TTC549 (cell line): ENCODE data around the gene NDUFA7.
"Not testable (repeated sequence)": the region's sequence is repeated elsewhere in the genome, so short reads cannot be mapped to it uniquely, and the experiment has no call there.

Source experiments
- FAIRE-seq: peaks from 2 replicates; lab custom pipeline; 2012; peaks lifted over from hg19 to GRCh38; lab: Jason Lieb, UNC

NDUFA7 gene

DNA sequence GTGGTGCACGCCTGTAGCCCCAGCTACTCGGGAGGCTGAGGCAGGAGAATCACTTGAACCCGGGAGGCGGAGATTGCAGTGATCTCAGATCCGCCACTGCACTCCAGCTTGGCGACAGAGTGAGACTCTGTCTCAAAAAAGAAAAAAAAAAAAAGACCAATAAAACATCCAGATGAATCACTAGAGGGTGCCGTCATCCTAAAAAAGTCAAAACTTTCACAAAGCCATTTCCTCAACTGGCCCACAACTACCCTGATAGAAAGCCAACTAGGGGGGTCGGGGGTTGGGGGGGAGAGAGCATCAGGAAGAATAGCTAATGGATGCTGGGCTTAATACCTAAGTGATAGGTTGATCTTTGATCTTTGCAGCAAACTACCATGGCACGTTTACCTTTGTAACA lies 2.3 kb downstream of the NDUFA7 start:
- not testable (repeated sequence) for FAIRE-seq

DNA sequence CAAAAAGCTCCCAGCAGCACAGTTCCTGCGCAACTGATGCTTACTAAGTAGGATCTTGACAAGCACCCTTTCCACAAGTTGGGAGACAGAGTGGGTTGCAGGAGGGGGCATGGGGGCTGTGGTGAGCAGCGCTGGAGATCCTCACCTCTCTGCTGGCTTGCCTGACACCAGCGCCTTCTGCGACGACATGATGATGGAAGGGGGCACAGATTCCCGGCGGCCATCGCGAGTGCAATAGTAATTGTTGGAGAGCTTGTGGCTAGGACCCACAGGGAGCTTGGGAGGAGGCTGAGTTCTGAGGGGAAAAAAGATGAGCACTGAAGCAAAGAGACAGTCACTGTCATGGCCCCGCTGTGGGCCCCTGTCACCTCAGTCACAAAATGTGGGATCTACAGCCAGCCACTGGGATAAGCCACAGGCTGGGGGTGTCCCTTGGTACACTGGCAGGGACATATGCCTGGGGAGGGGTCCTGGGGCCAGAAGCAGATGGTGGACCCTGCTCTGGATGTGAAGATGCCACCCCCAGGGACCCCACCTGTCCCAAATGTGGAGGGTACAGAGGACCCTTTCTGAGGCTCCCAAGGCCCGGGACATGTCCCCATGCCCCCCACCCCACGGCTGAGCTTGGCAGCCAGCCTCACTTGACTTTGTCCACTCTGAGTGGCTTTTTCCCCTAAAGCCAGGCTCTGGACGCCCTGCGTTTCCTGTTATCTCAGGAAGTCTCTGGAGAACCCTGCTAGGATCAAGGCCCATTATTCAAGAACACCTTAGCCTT lies 4.6 kb downstream of the NDUFA7 start:
- FAIRE-seq, result no peak

DNA sequence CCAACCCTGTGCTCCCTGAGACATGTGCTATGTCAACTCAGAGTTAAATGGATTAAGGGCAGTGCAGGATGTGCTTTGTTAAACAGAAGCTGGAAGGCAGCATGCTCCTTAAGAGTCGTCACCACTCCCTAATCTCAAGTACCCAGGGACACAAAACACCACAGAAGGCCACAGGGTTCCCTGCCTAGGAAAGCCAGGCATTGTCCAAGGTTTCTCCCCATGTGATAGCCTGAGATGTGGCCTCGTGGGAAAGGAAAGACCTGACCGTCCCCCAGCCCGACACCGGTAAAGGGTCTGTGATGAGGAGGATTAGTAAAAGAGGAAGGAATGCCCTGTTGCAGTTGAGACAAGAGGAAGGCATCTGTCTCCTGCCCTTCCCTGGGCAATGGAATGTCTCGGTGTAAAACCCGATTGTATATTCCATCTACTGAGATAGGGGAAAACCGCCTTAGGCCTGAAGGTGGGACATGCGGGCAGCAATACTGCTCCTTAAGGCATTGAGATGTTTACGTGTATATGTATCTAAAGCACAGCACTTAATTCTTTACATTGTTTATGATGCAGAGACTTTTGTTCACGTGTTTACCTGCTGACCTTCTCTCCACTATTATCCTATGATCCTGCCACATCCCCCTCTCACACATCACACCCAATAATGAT lies 6.1 kb downstream of the NDUFA7 start:
- FAIRE-seq, result not testable (repeated sequence)

DNA sequence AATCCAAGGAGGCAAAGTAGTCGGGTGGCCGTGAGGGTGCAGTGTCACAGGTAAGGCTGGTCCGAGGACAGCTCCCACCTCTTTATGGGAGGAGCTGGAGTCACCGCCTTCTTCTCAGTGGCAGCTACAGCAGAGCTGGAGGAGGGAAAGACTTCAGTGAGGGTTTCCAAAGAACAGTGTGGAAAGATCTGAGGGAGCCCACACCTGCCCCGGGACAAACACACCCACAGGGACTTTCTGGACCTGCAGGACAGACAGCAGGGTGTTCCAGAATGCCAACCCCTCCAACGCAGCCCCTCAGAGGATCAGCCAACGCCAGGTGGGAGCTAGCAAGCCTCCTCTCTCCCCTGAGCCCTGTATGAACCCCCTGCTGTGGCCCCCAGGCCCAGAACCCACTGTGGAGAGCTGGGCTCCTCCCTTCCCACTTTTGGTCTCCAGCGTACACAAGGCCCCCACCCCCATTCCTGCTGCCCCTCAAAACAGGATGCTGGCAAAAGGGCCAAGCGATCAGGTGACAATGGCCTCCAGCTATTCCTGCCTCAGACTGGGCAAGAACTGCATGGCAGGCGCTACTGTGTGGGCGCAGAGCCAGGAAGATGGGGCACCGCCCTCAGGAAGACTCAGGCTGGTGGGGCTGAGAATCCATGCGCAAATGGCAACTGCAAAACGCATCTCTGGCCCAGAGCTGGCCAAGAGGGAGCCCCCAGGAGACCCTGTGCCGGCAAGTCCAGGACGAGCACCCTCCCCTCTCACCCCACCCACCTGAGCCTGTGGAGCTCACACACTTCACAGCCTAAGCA lies 9.5 kb downstream of the NDUFA7 start:
- no peak for FAIRE-seq

DNA sequence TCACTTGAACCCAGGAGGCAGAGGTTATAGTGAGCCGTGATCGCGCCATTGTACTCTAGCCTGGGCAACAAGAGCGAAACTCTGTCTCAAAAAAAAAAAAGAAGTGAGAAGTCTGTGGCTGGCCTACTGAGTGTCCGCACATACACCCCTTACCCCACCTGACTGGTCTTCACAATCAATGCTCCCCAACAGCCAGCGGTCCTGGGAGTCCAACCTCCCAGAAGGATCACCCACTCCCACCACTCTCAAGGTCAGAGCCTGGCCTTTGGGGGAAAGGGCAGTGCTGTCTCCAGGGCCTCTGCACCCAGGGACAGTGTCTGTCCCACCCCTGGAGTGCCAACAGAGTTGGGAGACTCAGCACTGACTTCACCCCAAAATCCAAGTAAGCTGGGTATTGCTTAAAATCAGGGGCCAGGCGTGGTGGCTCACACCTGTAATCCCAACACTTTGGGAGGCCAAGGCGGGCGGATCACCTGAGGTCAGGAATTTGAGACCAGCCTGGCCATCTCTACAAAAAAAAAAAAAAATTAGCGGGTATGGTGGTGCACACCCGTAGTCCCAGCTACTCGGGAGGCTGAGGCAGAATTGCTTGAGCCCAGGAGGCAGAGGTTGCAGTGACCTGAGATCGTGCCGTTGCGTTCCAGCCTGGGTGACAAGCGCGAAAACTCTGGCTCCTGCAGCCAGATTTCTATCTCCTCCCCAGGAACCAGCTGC lies 10.7 kb downstream of the NDUFA7 start:
- no peak for FAIRE-seq

DNA sequence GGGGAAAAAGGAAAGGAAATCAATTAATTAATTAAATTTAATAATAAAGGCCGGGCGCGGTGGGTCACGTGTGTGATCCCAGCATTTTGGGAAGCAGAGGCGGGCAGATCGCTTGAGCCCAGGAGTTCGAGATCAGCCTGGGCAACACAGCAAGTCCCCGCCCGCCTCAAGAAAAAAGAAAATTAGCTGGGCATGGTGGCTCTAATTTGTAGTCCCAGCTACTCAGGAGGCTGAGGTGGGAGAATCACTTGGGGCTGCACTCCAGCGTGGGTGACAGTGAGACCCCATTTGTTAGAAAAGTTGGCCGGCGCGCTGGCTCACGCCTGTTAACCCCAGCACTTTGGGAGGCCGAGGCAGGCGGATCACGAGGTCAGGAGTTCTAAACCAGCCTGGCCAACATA lies 12.3 kb downstream of the NDUFA7 start:
- FAIRE-seq, result no peak

DNA sequence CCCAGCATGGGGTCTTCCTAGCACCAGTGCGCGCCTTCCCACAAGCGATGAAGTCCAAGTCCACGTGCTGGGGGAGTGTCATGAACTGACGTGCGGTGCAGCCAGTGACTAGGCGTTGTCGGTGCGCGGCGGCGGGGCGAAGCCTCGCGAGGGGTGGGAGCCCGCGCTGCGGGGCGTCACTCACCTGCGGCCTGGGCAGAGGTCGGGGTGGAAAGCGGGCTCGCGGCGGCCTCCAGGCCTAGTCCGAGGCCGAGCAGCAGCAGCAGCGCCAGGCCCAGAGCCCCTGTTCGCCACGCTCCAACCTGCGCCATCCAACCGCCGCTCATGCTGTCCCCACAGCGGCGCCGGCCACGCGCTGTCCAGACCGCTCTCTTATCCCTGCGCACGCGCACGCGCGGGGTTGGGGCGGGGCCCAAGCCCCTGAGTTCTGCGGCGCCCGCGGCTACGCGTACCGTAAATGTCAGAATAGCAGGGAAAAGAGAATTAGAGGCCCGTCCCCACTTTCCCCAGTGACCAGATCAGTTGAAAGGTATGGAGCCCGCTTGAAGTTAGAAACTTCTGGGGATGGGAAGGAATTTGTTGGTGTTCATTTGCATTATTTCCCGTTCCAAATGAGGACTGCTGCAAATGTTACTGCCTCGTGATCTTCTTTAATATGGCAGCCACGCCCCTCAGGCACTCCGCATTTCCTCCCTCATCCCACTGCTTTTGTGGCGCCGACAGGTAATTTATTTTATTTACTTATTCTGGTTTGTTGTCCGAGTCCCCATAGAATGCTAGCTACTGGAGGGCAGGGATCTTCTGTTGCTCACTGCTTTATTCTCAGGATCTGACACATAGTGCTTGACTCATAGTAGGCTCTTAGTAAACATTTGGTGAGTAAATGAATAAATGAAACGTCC lies 13.0 kb downstream of the NDUFA7 start, which contains the start of gene CD320:
CD320 (minus strand) TSS at position 394 of the 902 bp plus-strand sequence; CDS start at position 326, 68 bp downstream.
- peak; percentile 60 for FAIRE-seq

DNA sequence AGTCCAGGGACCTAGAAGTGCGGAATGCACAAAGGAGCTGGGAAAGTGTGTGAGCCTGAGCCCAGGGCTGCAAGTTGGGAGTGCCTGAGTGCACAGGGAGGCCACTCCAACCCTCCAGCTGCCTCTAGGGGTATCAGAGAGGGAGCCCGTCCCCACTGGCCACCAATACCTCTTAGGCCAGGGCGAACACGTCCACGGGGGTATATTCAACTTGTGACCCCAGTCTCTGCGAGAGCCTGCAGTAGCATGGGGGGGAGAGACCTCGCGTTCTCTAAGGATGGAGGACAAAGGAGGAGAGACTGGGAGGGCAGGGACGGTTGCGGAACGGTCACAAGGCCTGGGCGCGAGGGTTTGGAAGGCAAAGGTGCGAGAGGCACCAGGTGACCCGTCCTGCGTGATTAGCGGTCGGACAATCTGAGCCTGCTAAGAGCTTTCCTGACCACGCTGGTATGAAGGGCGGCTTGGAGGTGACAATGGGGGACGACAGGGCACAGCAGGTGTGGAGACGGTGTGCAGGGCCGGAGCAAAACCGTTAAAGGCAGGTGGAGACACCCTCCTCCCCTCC lies 13.7 kb downstream of the NDUFA7 start:
- no peak for FAIRE-seq

DNA sequence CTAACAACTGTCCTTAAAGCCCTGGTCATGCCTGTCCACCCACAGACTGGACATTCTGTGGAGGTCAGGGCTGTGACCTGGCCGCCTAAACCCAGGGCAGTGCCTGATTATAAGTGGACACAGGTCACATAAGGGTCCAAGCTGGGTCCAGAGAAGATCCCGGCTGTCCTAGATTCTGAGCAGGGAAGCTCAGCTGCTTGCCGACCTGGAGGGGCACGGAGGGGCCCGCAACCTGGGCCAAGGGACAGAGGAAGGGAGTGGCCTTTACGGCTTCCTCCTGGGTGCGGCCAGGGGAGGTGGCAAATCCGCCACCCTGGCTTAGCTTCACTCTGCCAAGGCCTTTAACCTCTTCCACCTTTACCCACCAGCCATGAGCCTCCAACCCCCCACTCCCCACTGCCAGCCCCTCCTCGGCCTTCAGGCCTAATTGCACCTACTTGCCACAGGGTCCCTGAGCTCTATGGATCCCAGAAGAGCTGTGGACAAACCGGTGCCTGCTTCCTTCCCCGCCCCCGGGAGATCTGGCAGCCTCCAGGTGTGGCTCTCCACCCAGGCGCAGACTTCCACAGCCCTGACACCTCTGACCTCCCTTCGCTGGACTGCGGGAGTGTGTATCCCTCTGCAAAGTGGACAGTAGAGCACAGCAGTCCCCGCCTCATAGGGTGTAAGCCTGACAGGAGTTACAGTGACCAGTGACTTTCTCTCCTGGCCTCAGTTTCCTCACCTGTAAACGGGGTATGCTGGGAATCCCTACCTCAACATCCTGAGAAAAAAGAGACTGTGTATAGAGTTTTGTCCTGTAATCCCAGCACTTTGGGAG lies 14.7 kb downstream of the NDUFA7 start:
- FAIRE-seq, result no peak

DNA sequence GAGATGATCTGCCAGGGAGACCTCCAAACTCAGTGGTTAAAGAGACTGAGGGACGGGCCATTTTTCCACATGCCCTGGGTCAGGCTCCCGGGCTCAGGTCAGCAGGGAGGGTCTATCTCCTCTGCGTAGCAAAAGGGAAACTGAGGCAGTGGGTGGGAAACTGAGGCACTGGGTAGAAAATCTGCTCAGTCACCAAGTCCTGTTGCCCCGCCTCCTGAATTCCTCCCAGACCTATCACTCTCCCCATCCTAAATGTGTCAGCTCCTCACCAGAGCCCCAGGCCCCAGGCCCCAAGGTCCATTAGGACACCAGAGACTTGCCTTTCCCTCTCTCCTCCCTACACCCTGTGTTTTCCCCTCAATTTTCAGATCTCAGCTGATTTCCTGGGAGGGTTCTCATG lies 15.4 kb downstream of the NDUFA7 start:
- FAIRE-seq, result no peak

DNA sequence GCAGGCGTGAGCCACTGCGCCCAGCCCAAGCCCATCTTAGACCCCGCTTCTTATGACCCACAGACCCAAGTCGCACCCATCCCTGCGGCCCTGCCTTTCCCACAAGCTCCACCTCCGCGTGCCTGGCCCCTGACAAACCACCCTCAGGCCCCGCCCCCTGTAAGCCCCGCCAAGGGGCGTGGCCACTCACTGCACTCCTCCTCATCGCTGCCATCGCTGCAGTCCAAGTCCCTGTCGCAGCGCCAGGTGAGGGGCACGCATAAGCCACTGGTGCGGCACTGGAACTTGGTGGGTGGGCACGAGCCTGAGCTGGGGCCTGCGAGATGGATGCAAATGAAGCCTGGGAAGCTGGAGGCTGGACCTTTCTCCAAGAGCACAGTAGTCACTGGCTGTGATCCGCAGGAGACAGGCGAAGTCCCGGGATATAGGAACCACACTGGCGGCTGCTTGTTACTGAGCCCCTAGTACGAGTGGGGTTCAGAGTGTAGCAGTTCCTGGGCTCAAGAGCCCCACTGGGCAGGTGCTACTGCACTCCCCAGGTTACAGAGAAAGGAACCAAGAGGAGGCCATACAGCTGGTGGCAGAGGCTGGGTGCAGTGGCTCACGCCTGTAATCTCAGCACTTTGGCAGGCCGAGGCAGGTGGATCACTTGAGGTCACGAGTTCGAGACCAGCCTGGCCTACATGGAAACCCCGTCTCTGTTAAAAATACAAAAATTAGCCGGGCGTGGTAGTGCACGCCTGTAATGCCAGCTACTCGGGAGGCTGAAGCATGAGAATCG lies 16.1 kb downstream of the NDUFA7 start:
- no peak for FAIRE-seq

DNA sequence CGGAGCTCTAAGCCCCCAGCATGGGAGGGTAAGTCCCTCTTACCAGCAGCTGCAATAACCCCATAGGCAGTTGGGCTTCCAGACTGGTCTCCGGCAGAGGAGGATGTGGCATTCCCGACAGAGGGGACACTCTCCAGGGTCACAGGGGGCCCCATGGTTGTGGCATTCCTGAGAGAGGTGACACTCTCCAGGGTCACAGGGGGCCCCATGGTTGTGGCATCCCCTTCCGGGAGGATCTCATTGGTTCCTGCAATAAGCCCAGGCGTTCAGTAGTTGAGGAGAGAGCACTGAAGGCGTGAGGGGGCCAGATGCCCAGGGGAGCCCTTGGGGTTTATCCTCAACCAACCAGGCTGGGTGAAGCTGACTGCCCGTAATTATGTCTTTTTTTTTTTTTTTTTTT lies 18.4 kb downstream of the NDUFA7 start:
- FAIRE-seq, result no peak

DNA sequence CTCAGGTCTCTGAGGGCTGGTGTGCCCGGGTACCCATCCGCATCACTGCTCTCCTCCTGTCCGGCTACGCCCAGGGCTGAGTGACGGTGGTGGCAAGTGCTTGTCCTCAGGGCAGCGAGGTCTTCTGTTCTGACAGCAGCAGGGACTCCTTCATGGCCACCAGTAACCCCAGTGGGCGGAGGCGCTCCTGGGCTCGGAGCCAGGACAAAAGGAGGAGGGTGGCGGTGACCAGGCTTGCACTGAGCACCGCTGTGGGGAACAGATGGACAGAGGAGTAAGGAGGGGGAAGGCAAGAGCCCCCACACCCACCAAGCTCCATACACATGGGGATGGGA lies 18.9 kb downstream of the NDUFA7 start:
- no peak for FAIRE-seq

DNA sequence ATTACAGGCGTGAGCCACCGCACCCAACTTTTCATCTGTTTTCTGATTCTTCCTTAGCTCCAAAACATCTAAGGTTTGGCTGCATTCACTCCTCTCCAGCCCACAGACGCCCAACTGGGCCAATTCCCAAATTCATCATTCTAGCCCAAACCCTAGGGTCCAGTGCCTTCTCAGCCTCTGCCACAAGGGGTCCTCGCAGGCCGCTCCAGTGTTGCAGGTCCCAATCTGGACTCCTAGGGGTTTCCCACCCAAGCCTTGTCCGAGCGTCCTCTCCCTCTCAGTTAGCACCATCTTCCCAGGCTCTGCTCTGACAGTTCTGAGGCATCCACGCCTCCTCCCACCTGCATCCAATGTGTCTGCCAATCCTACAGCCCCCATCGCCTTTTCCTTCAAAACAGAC lies 29.8 kb downstream of the NDUFA7 start:
- FAIRE-seq, result not testable (repeated sequence)

DNA sequence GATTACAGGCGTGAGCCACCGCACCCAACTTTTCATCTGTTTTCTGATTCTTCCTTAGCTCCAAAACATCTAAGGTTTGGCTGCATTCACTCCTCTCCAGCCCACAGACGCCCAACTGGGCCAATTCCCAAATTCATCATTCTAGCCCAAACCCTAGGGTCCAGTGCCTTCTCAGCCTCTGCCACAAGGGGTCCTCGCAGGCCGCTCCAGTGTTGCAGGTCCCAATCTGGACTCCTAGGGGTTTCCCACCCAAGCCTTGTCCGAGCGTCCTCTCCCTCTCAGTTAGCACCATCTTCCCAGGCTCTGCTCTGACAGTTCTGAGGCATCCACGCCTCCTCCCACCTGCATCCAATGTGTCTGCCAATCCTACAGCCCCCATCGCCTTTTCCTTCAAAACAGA lies 44.7 kb downstream of the NDUFA7 start:
- not testable (repeated sequence) for FAIRE-seq

DNA sequence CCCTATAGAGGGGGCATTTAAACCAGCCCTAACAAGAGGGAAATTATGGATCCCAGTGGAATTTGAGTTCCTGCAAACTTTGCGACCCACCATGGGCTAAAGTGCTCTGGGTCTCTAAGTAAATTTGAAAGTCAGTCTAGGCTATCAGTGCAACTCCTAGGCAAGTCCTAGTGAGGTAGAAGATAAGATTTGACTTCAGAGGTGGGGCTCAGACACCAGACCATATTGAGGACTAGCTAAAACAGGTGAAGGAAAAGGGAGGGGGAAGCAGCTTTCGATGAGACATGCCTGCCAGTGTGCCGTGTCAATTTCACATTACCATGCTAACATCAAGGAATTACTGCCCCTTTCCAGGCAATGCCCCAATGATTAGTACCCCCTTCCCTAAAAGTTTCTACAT lies 51.5 kb downstream of the NDUFA7 start:
- no peak for FAIRE-seq

DNA sequence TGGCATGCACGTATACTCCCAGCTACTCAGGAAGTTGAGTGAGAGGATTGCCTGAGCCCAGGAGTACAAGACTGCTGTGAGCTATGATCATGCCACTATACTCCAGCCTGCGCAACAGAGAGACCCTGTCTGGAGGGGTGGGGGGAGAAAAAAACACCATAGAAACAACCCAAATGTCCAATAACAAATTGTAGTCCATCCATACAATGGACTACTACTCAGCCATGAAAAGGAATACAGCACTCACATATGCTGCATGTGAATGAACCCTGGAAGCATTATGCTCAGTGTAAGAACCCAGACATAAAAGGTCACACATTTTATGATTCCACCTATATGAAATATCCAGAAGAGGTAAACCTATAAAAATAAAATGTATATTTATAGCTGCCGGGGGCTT lies 55.3 kb downstream of the NDUFA7 start:
- no peak for FAIRE-seq

DNA sequence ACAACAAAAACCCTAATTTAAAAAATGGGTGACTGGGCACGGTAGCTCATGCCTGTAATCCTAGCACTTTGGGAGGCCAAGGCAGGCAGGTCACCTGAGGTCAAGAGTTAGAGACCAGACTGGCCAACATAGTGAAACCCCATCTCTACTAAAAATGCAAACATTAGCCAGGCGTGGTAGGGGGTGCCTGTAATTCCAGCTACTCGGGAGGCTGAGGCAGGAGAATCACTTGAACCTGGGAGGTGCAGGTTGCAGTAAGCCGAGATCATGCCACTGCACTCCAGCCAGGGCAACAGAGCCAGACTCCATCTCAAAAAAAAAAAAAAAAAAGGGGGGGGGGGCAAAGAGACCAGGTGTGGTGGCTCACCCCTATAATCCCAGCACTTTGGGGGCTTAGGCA lies 56.9 kb downstream of the NDUFA7 start:
- not testable (repeated sequence) for FAIRE-seq

DNA sequence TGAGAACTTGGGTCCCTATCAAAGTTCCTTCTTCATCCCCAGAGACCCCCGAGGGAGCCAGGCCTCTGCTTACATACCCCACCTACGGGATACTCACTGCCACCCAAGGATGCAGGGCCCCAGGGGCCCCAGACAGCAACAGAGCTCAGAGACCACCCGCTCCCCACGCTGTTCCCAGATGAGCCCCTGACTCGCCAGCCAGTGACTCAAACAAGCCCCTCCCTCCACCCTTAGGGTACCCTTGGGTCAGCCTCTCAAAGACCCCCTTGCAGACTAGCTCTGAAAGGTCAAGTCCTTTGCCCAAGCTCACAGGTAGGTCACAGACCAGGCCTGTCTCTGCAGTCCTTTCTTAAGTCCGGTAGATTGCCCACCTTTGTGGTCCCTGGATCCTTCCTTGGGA lies 58.7 kb downstream of the NDUFA7 start:
- no peak for FAIRE-seq
